Right lobe of liver (tissue), 4 donors: ENCODE data around the gene CDCA7L.

Source experiments
- POLR2A ChIP-seq: fragments of 450-650 bp; IDR thresholded peaks from one replicate; pipeline ENCODE4 v1.6.1; 2017; ENCODE audit warnings: antibody characterized with exemption, mild to moderate bottlenecking
- TF ChIP-seq, protein P1 (sequence below), 4 donors: fragments of 200-600 bp in 3 of 4; fragments of 450-650 bp in 1 of 4; IDR thresholded peaks; one replicate each; pipeline versions ENCODE4 v1.5.1 to v1.8.0; 2016 to 2022; ENCODE audit warnings: antibody characterized with exemption in 4 of 4, mild to moderate bottlenecking in 2 of 4
- donor health status: DM: no; HTN: no; CAD: no.
- donor health status: DM: no; HTN: no; CAD: no.
- donor health status: DM: no; HTN: yes; CAD: no.

DNA sequence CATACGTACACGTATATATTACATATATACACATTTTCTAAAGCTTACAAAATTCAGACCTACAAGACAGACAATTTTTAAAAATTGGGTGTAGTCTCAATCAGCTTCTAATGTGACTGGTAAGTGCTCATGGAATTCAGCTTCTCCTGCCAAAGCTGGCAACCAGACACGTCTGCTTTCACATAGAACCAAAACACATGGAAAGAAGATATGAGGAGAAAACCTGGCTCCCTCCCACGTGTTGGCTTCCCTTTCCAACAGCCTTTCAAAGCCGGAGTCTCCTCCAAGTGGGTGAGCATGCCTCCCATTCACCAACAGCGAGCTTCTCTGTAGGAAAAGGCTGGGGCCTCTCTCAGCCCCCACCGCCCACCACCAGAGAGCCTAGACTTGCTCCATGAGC is 33.4 kb downstream of the CDCA7L start:
- TF ChIP-seq, protein P1, sequence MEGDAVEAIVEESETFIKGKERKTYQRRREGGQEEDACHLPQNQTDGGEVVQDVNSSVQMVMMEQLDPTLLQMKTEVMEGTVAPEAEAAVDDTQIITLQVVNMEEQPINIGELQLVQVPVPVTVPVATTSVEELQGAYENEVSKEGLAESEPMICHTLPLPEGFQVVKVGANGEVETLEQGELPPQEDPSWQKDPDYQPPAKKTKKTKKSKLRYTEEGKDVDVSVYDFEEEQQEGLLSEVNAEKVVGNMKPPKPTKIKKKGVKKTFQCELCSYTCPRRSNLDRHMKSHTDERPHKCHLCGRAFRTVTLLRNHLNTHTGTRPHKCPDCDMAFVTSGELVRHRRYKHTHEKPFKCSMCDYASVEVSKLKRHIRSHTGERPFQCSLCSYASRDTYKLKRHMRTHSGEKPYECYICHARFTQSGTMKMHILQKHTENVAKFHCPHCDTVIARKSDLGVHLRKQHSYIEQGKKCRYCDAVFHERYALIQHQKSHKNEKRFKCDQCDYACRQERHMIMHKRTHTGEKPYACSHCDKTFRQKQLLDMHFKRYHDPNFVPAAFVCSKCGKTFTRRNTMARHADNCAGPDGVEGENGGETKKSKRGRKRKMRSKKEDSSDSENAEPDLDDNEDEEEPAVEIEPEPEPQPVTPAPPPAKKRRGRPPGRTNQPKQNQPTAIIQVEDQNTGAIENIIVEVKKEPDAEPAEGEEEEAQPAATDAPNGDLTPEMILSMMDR (IDR thresholded peaks at IDR 0.05), result no peak
- no peak for TF ChIP-seq POLR2A
